NCI-H2227 treated with DMSO at 0.1 percent for 48 hours (cell line): ENCODE results near the gene MAD1L1.

Experiments used
- DNase-seq: peaks from one replicate; lab custom pipeline; 2025; lab: John Stamatoyannopoulos, UW

The MAD1L1 gene

DNA sequence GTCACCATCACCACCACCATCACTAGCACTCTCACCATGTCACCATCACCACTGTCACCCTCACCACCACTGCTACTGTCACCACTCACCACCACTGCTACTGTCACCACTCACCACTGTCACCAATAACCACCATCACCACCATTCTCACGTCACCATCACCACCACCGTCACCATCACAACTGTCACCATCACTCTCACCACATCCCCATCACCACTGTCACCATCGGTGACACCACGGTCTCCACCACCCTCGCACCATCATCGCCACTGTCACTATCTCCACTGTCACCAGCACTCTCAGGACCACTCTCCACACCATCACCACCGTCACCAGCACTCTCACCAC is 130.4 kb downstream of the MAD1L1 start:
- no peak for DNase-seq

DNA sequence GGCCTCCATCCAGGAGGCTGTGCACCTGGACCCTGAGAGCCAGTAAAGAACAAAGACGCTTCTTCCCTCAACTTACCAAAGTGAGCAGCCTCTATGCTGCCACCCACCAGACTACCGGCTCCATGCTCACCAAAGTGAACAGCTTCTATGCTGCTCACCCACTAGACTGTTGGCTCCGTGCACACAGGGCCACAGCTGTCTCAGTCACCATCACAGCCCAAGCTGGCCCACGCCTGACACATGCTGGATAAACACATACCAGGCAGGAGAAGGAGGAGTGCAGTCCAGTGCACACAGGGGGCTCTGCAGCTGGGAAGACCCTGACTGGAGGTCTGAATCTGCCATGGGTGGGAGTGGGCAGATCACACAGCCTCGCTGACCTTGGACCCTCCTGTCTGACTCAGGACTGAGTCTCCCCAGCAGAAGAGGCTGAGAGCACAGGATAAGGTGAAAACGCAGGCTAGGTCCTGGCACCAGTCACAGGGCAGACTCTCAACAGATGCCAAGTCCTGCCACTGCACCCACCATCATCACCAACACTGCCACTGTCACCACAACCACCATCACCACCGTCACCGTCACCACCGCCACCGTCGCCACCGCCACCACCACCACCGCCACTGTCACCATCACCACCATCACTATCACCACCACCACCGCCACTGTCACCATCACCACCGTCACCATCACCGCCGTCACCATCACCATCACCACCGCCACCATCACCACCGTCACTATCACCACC is 130.9 kb downstream of the MAD1L1 start:
- no peak for DNase-seq

DNA sequence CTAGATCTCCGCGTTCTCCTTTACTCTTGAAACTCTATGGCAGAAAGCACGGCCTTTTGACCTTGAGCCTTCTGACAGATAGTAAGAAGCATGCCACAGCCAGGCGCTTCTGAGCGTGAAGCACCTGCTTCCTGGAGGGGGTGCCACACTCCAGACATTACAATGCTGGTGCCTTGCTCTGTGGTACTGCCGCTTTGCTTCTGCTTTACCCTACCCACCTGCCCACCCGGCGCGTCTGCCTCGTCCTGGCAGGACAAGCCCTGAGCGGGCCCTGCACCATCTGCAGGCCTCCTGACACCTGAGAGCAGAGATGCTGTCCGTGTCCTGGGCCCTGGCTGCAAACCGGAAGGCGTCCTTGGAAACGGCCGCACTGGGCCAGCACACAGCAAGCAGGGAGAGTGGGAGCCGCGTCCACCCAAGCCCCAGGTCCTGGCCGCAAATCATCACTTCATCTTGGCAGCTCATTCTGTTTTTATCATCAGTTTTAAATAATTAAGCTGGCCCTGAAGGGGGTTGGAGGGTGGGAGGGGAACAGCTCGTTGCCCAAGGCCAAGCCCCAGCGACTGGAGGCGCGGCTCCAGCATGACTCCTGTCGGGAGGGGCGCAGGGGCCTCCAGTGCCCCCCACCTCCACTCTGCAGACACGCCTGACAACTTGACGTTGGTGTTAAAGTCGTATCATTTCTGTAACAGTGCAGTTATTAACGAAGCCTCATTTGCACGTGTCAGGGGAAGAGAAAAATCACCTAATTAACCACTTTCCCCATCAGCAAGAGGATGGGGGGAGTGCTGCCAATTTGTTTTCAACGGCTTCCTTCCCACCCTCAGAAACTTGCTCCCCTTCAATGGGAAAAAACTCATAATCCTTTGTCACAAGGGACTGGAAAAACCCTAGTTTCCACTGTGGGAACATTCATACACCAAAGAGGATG is 132.2 kb downstream of the MAD1L1 start:
- DNase-seq = no peak

DNA sequence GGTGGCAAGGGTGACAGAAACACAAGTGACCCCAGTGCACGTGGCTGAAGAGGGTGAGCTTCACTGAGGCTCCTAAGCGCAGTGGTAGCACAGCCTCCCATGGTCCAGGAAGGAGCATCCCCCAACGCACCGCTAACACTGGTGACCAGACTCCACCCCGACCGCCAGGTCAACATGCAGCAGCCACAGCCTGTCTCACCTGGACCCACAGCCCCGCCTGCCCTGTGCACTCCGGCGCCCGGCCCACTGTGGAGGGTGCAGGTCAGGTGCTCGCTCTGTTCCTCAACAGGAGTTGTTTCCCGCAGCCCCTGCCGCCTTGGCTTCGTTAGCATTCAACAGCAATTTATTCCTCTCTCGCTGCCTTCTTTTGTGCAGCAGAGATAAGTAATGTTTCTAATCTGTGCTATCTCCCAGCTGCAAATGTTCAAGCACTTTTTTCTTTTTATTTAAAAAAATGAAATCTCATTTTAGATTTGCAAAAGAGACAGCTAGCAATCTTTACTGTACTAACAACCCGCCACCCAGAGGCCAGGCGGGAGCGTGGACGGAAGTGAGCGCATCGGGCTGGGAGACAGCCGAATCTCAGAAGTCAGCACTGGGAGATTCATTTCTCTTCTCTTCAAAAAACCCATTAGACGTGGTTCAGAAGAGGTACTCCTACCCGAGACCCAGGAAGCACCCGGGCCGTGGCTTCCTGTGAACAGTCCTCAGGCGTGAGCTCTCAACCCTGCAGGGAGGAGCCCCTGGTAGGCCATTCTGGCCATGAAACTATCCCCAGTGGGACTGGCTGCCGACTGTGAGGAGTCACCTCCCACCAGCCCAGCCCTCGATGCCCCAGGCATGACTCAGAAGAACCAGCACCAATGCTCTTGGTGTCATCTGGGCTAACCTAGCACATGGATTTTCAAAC is 133.4 kb downstream of the MAD1L1 start:
- no peak for DNase-seq

DNA sequence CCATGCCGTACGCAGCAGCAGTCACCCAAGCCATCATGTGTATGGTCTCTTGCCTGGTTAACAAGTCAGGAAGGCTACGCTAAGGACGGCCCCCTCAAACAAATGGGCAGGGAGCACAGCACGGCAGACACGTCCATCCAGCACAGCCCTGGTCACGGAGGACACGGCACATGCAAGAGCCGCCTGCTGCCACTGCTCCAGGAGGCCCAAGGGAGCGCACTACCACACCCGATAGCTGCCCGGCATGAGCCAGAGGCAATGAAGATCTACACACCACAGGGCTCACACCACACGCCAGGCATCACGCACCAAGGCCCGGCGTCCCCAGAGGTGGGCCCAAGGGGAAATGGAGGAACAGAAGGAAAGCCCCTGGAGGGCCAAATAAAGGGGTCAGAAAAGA is 134.2 kb downstream of the MAD1L1 start:
- DNase-seq = no peak

DNA sequence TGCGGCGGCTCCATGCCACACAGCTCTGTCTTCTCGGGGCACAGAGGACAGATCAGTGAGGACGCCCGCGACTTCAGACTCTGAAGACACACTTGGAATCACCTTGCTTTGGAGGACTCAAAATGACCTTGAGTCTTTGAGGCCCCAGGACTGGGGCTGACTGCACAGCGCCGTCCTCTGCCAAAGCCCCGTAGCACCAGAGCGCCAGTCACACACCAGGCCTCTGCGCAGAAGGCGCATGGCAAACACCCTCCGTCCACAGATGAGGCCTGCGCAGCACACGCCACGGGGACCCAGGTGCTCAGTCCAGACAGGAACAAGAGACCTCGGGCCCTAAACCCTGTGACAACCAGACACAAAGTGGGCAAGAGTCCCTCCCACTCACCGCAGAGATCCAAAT is 134.7 kb downstream of the MAD1L1 start:
- DNase-seq = no peak

DNA sequence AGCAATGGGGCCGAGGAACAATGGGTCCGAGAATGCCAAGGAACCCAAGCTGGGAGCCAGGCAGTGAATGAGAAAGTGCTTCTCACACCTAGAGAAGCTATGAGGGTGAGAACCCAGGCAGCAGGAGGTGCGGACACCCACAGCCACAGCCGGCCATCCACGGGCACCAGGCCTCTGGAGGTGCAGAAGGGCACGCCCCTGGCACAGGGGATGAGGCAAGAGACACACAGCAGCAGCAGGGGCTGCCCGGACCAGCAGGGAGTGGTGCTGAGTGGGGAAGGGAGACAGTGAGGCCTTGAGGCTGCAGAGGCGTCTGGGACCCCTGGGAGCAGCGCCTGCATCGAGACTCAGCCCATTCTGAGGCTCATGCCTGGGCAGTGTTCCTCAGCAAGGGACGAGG is 135.3 kb downstream of the MAD1L1 start:
- no peak for DNase-seq

DNA sequence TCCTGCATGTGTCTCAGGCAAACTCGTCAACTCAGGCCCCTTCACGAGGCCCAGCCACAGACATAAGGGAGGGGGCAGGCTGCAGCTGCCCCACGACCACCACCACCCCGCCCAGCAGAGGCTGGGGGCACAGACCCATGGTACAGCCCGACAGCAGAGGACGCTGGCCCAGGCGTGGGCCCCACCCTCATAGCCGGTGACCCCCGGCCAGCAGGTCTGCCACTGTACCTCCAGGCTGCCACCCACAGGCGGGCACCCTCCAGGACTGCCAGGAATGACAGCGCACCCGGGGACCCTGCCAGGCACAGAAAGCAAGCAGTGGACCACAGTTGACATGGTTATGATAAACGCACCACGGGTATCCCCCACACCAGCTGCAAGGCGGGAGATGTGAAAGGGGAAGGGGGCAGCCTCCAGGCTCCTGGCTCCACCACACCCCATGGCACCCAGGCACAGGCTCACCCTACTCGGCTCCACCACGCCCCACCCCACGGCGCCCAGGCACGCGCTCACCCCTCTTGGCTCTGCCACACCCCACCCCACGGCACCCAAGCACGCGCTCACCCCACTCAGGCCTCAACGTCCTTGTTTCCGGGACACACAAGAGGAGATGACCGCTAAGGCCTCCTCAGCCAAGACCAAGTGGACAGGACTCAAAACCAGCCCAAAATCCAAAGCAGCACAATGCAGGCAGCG is 135.9 kb downstream of the MAD1L1 start:
- no peak for DNase-seq

DNA sequence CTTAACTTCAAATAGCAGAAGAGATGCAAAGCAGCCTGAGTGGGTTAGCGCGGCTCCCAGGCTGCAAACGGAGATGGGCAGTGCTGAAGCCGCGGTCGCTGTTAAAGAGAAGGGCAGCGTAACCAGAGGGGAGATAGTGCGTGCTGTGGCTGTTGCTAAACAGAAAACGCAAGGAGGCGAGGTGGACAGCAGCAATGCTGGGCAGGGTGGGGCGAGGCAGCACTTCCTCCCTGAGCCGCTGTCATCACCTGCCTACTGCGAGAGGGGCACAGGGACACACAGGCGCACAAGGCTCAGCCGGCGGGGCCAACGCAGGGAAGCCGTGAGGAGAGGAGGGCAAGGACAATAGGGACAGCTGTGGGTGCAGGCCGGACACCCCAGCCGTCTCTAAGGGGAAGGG is 137.3 kb downstream of the MAD1L1 start:
- no peak for DNase-seq

DNA sequence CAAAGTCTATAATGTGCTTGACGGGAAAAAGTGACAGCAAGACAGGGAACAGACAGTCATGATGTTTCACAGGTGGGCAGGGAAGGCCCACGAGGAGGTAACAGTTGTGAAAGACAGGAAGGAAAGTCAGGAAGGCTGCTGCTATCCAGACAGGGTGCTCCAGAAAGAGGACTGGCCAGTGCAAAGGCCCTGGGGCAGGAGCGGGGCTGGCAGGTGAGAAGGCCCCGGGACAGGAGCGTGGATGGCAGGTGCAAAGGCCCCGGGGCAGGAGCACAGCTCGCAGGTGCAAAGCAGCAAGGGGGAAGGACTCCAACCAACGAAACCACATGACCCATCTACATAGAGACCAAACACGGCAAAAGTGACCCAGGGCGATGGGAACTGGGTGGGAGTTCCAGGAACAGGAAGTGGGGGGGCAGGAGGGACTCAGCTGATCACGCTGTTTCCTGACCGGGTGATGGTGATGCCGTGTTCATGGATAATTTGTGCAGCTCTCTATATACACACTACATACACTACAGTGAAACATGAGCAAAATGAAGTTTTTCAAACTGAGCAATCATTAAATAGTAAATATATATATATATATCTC is 138.2 kb downstream of the MAD1L1 start:
- DNase-seq = no peak

DNA sequence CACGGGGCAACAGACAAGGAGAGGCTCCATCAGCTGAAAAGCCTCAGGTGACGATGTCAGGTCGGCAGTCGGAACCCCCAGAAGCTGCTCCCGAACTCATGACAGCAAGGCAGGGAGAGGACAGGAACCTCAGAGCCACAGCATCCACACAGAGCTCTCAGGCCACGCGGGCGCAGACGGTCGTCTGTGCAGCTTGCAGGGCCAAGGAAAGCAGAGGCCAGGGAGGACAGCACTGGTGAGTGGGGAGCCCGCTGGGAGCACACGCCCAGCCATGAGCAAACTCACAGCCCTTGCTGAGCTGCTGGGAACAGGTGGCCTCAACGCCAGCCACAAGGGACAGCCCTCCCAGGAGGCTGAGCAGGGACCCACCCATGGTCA is 138.9 kb downstream of the MAD1L1 start:
- DNase-seq = no peak

DNA sequence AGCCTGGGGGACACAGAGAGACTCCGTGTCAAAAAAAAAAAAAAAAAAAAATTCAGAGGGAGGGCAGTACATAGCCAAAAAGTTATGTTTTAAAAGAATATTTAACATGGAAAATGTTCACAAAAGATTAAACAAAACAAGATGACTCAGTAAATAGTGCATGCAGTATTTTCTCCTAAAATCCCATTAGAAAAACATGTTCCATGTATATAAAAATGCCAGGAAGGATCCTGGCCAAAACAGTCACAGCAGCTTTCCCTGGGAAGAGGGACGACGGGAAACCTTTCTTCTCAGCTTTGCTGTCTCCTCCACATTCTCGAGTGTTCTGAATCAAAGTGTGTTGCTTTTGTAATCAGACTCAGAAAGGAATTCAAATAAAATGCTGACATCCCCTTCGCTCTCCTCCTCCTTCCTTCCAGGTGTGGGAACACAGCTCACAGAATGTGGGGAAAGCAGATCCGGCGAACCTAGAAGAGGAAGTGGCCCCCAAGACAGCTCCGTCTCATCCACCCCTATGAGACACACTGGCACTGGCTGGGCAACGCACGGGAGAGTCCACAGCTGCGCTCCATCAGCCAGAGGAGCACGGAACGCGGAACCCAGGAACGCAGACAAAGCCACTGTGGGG is 139.4 kb downstream of the MAD1L1 start:
- no peak for DNase-seq

DNA sequence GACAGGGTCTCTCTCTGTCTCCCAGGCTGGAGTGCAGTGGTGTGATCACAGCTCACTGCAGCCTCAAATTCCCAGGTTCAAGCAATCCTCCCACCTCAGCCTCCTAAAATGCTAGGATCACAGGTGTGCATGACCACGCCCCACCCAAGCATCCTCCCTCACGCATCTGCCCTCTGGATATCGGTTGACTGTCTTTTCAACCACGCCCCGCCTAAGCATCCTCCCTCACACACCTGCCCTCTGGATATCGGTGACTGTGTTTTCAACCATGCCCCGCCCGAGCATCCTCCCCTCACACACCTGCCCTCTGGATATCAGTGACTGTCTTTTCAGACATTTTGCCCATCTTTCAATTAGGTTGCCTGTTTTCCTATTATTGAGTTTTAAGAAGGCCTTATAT is 140.5 kb downstream of the MAD1L1 start:
- no peak for DNase-seq

DNA sequence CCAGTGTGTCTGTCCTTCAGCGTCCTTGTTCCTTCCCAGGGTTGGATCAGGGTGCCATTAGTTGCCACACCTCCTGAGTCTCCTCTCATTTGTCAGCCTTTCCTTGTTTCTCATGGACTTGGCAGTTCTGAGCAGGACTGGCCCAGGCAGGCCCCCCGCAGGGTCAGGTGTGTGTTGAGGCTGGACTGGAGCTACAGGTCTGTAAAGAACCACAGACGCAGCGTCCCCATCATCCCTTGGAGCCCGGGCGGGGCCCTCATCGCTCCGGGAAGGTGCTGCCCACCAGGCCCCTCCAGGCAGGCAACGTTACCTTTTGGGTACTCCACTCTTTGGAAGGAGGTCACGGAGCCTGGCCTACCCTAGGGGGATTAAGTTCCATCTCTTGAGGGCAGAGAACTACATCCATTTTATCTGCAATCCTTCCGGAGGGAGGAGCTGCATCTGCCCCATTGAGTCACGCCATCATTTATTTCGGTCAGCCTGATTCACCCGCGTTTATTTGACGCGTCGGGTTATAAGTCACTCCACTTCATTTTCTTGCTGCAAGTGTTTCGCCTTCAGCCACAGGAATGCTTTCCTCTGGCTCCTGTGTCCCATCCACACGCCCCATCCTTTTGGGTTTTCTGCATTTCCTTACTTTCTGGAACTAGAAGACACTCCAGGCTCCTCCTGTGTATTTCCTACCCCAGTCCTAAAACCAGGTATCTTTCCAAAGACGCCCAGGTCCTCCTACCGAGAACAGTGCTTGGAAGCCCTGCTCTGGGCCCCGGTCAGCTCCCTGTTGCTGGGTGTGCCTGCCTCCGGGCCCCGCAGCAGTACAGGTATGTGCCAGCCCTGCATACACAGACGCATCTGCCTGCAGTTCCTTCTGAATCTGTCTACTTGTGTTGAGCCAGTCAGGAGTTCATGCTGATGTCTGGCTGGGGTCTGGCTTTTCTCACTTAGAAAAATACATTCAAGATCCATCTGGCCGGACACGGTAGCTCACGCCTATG is 141.9 kb downstream of the MAD1L1 start:
- DNase-seq = no peak

DNA sequence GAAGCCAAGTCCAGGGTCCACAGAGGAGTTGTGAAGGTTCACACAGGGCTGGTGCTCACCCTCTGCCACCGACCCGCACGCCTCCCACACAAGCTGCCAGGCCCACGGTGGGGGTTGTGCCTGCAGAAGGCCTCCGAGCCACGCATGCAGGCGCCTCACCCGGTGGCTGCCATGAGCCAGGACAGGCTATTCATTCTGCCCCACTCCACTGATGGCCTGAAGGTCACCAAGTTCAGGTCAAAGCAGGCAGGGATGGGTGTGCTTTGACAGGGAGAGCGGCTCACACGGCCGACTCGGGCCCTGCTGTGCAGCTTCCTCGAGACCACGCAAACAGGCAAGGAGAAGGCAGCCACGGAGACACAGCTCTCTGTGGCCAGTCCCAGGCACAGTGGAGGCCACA is 143.9 kb downstream of the MAD1L1 start:
- no peak for DNase-seq

DNA sequence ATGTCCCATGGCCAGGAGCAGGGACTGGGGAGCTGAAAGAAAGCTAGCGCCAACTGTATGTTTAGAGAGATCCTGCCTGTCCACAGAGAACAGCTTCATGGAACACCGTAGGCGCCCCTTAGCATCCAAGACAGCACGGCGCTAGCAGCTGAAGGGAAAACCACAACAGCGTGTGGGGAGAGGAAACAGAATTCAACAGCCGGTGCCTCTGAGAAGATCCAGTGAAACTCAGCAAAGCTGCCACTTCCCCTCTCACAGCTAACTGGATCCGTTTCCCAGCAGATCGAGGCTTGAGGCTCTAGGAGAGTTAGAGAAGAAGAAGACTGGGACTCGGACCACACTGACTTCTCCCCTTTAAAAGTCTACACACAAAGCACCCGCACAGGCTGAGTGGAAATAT is 145.0 kb downstream of the MAD1L1 start:
- DNase-seq = no peak

DNA sequence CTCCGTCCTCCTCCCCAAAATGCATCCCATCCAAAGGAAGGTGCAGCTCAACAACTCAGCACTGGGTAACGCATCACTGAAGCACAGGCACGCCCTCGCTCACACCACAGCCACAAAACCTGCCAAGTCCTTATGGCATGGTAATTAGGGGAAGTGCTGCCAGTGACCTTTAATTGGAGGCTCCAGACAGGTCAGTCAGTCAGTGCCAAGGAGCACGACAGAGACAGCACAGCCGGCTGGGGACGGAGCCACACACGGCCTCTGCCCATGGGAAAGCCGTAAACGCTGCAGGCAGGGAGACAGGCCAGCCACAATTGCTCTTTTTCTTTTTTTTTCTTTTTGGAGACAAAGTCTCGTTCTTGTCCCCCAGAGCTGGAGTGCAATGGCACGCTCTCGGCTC is 146.5 kb downstream of the MAD1L1 start:
- DNase-seq = no peak

DNA sequence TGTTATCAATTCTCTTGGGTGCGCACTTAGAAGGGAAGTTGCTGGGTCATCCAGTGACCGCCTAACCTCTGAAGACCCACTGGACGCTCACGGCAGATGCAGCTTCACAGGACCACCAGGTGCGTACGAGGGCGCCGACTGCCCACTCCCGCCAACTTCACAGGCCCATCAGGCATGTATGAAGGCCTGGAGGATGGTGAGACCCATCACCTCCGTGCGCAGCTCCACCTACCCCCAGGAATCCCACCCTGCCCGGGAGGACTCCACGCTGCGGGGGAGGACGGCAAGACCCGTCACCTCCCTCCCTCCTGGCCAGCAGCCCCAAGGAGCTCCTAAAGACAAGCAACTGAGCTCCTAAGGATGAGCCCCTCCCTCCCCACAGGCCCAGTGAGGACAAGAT is 146.9 kb downstream of the MAD1L1 start:
- no peak for DNase-seq

DNA sequence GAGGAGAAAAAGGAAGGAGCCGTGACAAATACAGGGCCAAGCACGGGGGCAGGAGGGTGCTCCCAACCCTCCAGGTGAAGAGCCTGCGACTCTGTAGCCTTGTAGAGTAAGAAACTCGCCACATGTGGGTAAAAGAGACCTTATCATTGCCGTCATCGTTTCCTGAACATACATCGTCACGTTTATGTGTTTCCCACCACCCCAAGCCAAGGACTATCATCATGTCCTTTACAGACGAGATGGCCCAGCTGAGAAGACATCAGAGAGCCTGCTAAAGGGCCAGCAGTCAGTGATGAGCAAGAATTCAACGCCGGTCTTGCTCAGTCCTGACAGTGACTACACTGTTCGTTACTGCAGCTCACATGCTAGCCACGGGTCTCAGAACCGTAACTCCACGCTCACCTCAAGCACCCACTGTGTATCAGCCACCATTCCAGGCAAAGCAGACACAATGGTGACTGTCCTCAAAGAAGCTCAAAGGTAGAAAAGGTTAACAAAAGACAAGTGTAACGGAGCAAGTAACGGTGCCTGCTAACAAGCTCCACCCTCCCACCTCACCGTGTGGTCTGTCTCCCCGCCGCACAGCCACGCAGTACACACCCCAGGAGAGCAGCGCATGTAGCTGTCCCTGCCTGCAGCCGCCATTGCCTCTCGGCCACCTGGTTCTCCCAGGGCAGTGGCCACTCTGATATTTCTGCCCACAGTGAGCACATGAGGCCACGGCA is 147.8 kb downstream of the MAD1L1 start:
- DNase-seq = no peak
